ENCODE measurements around the gene ZBTB17.

ZBTB17 gene

GRCh38 chr1:15937706-15938168 is 38.2 kb downstream of the ZBTB17 start:
- in situ Hi-C loops (cut with HindIII; ENCODE audit: low sequenced_read_pairs) = no loop called here
- peak; percentile 33 for DNase-seq (ENCODE audit: low read depth)
- H3K4me3 ChIP-seq (ENCODE audit: low read depth, low read length) = no peak overlapping the region
- TF ChIP-seq CTCF (IDR thresholded peaks at IDR 0.05; ENCODE audit: low read depth, low read length, missing control alignments) = peak; percentile 39

GRCh38 chr1:15937146-15937545 is 38.8 kb downstream of the ZBTB17 start:
- in situ Hi-C loops (cut with HindIII; ENCODE audit: low sequenced_read_pairs) = no loop called here
- DNase-seq (ENCODE audit: low read depth) = no peak
- no peak overlapping the region for H3K4me3 ChIP-seq (ENCODE audit: low read depth, low read length)
- no peak for TF ChIP-seq CTCF (IDR thresholded peaks at IDR 0.05; ENCODE audit: low read depth, low read length, missing control alignments)

- in situ Hi-C loops (cut with HindIII; ENCODE audit: low sequenced_read_pairs) = no loop called here
- DNase-seq (ENCODE audit: low read depth) = no peak
- TF ChIP-seq CTCF (IDR thresholded peaks at IDR 0.05; ENCODE audit: low read depth, low read length, missing control alignments) = no peak
- no peak overlapping the region for H3K4me3 ChIP-seq (ENCODE audit: low read depth, low read length)
Measured at GRCh38 chr1:15936025-15936424, 39.9 kb downstream of the ZBTB17 start.

- DNase-seq (ENCODE audit: low read depth) = no peak
- in situ Hi-C loops (cut with HindIII; ENCODE audit: low sequenced_read_pairs) = no loop called here
- no peak overlapping the region for H3K4me3 ChIP-seq (ENCODE audit: low read depth, low read length)
- TF ChIP-seq CTCF (IDR thresholded peaks at IDR 0.05; ENCODE audit: low read depth, low read length, missing control alignments) = no peak
Measured at GRCh38 chr1:15935056-15935950, 40.6 kb downstream of the ZBTB17 start.

- no peak overlapping the region for H3K4me3 ChIP-seq (ENCODE audit: low read depth, low read length)
- TF ChIP-seq CTCF (IDR thresholded peaks at IDR 0.05; ENCODE audit: low read depth, low read length, missing control alignments) = no peak
- no peak for DNase-seq (ENCODE audit: low read depth)
- in situ Hi-C loops (cut with HindIII; ENCODE audit: low sequenced_read_pairs) = no loop called here
Measured at GRCh38 chr1:15934211-15935055, 41.5 kb downstream of the ZBTB17 start.

GRCh38 chr1:15933684-15934083 is 42.2 kb downstream of the ZBTB17 start:
- in situ Hi-C loops (cut with HindIII; ENCODE audit: low sequenced_read_pairs) = no loop called here
- no peak overlapping the region for H3K4me3 ChIP-seq (ENCODE audit: low read depth, low read length)
- DNase-seq (ENCODE audit: low read depth) = no peak
- TF ChIP-seq CTCF (IDR thresholded peaks at IDR 0.05; ENCODE audit: low read depth, low read length, missing control alignments) = no peak

All from astrocyte of the cerebellum (primary cell).